Measurements from ENCODE around the gene DNAH9. TPM values are rescaled to one million over a fixed set of nuclear protein-coding genes. Genes with fewer than 3 reads are reported as not detected.

The DNAH9 gene
- polyA plus RNA-seq, 3 donors = 4.5 to 7.3 (median 5.0) TPM

GRCh38 chr17:11739848-11740247 lies 141.6 kb downstream of the DNAH9 start:
- no peak for DNase-seq

DNA sequence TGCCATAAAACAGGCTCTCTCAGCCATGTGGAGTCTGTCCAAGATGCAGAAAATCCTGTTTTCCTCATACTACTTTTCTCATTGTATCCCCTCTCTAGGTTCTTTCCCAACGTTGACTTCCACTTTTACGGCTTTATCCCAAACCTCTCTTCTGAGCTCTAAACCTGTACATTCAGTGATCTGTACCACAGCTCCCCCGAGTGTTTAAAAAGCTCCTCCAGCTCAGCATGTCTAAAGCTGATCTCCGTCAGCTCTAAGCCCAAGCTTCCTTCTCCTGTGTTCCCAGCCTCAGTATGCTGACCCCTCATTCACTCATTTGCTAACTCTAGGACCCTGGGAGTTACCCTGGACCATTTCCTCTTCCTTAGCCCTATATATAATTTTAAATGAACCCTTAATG lies 144.6 kb downstream of the DNAH9 start:
- no peak for DNase-seq

GRCh38 chr17:11744696-11745095 lies 146.4 kb downstream of the DNAH9 start:
- no peak for DNase-seq

DNA sequence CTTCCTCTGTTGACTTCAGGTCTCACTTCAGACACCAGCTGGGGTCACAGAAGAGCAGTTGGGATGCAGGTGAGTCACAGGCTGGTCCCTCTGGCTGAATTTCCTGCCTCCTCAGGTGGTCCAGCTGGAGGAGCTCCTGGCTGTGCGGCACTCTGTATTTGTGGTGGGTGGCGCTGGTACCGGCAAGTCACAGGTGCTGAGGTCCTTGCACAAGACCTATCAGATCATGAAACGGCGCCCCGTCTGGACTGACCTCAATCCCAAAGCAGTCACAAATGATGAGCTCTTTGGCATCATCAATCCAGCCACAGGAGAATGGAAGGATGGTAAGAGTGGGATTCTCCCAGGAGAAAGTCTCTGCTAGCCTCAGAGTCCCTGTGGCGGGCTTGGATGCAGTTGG lies 149.2 kb downstream of the DNAH9 start:
- DNase-seq = no peak

GRCh38 chr17:11757815-11758214 lies 159.5 kb downstream of the DNAH9 start:
- DNase-seq = no peak

GRCh38 chr17:11768106-11768505 lies 169.8 kb downstream of the DNAH9 start:
- DNase-seq = no peak

- DNase-seq = no peak
Measured at GRCh38 chr17:11768981-11769380, 170.7 kb downstream of the DNAH9 start.

DNA sequence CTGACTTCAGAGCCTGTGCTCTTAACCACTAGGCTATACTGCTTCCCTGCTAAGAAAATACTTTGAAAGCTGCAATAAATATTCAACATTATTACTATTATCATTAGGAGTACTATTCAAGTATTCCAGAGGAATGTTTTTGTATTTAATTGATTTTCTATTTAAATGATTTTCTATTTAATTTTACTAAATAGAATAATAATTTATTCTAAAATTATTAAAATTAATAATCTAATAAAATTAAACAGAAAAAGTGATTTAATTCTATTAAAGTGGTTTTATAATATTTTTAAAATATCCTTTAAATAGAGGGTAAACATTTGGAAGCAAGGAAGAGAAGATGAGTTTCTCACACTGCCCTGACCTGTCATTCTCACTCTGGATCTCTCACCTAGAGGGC lies 173.8 kb downstream of the DNAH9 start:
- DNase-seq = no peak

DNA sequence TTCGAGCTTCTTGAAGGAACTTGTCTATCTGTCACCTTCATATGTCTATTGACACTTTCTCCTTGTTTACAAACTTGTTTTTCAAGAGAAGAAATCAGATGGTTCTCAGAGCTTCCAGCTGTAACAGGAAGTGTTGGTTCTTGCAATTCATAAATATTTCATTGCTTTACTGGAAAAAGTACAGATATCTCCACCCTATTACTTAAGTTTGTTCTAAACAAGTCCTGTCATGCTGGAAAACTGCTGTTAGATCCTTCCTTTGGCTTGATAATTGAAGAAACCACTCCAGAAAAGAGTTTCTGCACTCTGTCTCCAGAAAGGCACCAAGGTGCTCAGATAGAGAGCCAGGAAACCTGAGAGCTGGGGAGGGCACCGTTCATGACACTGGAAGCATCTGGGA lies 181.6 kb downstream of the DNAH9 start:
- DNase-seq = no peak

- no peak for DNase-seq
Measured at GRCh38 chr17:11780621-11781020, 182.4 kb downstream of the DNAH9 start.

DNA sequence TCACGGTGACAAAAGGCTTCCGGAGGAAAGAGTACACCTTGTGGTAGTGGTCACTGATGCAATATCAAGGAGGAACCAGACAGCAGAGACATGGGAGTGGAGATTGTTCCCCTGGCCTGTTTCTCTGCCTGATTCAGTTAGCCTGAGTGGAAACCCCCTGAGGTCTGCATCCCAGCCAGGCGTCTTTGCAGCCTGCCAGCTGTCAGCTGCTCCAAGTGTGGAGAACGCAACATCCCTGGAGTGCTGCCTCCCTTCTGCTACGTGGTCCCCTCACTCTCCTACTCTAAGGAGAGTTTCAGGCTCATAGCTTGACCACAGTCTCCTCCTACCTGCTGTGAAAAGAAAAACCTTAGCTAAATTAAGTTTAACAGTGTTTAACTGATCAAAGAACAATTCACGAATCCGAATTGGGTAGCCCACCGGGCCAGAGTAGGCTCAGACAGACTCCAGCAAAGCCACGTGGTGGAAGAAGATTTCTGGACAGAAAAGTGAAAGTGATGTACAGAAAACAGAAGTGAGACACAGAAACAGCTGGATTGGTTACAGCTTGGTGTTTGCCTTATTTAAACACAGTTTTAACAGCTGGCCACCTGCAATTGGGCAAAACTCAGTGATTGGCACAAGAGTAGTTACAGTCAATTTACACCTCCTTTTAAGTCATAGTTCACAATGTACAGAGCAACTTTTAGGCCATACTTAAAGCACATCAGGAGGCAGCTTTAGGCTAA lies 188.6 kb downstream of the DNAH9 start:
- no peak for DNase-seq

- DNase-seq = no peak
Measured at GRCh38 chr17:11795906-11796305, 197.6 kb downstream of the DNAH9 start.

- DNase-seq = no peak
Measured at GRCh38 chr17:11797803-11798202, 199.5 kb downstream of the DNAH9 start.

GRCh38 chr17:11803231-11803969 lies 205.1 kb downstream of the DNAH9 start:
- DNase-seq = no peak

- no peak for DNase-seq
Measured at GRCh38 chr17:11805138-11805537, 206.9 kb downstream of the DNAH9 start.

DNA sequence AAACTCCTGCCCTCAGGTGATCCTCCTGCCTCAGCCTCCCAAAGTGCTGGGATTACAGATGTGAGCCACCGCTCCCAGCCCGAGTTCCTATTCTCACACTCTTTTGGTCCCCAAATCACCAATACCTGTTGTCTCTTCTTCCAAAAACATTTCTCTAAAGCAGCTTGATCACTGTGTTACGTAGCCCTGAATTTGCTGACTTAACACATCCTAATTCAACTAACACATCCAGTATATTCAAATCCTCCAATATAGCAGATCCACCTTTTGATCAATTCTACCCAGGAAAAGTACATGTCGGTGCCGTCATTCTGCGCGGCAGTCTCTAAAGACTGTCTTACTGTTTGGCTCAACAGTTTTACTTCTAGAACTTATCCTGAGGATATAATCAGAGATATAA lies 207.7 kb downstream of the DNAH9 start:
- DNase-seq = no peak

DNA sequence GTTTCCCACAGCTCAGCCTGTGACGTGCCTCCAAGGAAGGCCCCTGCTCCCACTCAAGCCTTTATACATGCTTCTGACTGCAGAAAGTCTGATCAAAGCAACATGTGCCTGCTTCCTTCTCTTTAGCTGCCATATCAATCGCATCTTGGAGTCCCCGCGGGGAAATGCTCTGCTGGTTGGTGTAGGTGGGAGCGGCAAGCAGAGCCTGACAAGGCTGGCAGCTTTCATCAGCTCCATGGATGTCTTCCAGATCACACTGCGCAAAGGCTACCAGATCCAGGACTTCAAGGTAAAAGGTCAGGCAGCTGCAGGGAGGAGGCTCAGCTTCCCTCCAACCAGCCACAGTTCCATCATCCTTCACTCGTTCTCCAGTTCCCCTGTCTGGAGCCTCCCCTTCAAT lies 209.3 kb downstream of the DNAH9 start:
- no peak for DNase-seq

DNA sequence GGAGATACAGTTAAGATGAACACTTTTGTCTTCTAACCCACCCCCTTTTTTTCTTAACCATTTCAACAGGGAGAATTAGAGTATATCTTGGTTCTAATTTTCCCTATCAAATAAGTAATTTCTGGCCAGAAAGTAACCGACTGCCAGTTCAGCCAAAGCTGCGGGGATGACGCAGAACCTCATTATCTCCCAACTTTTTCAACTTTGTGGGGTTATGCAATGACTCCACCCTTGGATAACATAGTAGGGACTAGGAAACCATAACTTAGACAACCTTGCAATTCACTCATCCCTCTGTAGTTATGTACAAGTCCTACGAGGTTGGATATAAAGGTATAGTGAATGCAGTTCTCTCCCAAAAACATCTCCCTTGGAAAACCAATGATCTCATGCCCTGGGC lies 215.0 kb downstream of the DNAH9 start:
- DNase-seq = no peak

DNA sequence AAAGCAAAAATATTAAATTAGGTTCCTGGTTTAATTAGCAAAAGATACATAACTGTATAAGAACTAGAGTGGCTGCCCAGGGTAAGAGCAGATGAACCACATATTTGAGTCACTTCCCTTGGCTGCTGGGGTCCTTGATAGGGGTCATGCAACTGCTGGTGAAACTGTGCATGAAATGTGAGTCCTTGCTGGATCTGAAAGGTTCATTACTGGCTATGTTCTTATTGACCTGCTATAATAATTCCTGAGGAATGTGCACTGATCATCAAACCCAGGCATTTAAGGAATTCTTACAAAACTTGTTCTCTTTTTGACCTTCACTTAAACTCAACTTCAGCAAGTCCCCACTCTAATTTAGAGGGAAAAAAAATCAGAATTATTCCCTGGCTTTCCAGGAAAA lies 215.6 kb downstream of the DNAH9 start:
- DNase-seq = no peak

- no peak for DNase-seq
Measured at GRCh38 chr17:11814655-11815262, 216.5 kb downstream of the DNAH9 start.

GRCh38 chr17:11816409-11816808 lies 218.1 kb downstream of the DNAH9 start:
- no peak for DNase-seq

GRCh38 chr17:11823862-11824261 lies 225.6 kb downstream of the DNAH9 start:
- no peak for DNase-seq

GRCh38 chr17:11825572-11826209 lies 227.4 kb downstream of the DNAH9 start:
- no peak for DNase-seq
